GM12801 (cell line): ENCODE data around the gene UPK3A.

Experiments used
- TF ChIP-seq, protein P1 (sequence below): IDR thresholded peaks from one replicate; pipeline ENCODE4 v1.5.1; 2011; ENCODE audit warnings: control low read depth; ENCODE audit not compliant: insufficient read length; ENCODE audit errors: extremely low read depth

Gene UPK3A

GRCh38 chr22:45281010-45281409 is 3.7 kb upstream of the UPK3A start:
- TF ChIP-seq, protein P1, sequence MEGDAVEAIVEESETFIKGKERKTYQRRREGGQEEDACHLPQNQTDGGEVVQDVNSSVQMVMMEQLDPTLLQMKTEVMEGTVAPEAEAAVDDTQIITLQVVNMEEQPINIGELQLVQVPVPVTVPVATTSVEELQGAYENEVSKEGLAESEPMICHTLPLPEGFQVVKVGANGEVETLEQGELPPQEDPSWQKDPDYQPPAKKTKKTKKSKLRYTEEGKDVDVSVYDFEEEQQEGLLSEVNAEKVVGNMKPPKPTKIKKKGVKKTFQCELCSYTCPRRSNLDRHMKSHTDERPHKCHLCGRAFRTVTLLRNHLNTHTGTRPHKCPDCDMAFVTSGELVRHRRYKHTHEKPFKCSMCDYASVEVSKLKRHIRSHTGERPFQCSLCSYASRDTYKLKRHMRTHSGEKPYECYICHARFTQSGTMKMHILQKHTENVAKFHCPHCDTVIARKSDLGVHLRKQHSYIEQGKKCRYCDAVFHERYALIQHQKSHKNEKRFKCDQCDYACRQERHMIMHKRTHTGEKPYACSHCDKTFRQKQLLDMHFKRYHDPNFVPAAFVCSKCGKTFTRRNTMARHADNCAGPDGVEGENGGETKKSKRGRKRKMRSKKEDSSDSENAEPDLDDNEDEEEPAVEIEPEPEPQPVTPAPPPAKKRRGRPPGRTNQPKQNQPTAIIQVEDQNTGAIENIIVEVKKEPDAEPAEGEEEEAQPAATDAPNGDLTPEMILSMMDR = no peak

DNA sequence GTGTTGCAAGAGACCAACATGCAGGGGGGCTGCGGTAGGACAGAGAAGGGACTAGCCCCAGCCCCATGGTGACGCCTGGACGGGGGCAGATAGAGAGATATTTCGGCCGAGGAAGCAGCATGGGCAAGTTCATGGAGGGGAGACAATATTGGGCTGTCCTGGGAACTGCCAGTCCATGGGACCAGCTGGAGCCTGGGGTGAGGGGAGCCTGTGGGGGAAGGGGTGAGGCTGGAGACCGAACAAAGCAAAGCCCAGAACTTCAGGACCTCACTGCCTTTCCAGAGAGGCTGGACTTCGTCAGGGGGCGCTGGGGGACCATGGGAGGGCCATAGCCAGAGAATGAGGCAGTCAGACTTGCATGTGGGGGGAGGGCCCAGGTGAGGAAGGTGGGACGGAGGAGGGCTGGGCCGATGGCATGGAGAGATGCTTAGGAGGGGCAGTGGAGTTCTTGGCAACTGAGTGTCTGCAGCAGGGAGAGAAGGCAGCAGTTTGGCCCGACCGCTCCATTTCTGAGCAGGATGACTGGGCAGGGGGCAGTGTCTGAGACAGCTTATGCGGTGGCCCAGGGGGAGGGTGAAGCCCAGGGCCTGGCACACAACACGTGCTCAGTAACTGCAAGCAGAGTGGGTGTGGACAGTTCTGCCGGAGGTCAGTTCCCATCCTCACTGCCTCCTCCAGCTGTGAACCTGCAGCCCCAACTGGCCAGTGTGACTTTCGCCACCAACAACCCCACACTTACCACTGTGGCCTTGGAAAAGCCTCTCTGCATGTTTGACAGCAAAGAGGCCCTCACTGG is 712 bp downstream of the UPK3A start:
- TF ChIP-seq, protein P1 = no peak

GRCh38 chr22:45286854-45287551 is 2.3 kb downstream of the UPK3A start:
- TF ChIP-seq, protein P1 = no peak

DNA sequence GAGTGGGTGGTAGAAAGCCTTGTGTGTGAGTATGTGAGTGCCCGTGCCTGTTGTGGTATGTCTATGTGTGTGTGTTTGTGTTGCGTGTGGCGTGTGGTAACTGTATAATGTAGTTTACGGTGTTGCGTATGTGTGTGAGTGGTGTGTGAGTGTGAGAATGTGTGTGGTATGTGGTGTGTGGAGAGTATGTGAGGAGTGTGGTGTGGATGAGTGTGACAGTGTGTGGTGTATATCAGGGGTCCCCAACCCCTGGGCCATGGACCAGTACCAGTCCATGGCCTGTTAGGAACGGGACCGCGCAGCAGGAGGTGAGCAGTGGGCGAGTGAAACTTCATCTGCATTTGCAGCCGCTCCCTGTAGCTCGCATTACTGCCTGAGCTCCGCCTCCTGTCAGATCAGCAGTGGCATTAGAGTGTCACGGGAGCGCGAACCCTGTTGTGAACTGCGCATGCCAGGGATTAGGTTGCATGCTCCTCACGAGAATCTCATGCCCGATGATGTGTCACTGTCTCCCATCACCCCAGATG is 5.7 kb downstream of the UPK3A start:
- TF ChIP-seq, protein P1 = no peak

DNA sequence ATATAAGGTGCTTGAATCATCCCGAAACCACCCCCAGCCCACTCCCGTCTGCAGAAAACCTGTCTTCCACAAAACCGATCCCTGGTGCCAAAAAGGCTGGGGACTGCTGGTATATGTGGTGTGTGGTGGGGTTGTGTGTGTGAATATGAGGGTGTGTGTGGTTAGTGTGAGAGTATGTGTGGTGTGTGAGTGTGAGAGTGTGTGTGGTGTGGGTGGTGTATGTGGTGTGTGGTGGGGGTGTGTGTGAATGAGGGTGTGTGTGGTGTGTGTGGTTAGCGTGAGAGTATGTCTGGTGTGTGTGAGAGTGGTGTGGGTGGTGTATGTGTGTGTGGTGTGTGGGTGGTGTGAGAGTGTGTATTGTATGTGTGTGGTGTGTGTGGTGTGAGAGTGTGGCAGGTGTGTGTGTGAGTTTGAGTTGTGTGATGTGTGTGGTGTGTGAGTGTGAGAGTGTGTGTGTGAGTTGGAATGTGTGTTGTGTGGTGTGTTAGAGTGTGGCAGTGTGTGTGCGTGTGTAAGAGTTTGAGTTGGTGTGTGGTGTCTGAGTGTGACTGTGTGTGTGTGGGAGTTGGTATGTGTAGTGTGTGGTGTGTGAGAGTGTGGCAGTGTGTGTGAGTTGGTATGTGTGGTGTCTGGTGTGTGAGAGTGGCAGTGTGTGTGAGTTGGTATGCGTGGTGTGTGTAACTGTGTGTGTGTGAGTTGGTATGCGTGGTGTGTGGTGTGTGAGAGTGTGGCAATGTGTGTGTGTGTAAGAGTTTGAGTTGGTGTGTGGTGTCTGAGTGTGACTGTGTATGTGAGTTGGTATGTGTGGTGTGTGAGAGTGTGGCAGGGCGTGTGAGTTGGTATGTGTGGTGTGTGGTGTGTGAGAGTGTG is 6.5 kb downstream of the UPK3A start:
- TF ChIP-seq, protein P1 = no peak

GRCh38 chr22:45291931-45292290 is 7.2 kb downstream of the UPK3A start:
- TF ChIP-seq, protein P1 = no peak
